HG03520 (cell line): ENCODE data around the gene ADGRD1.

ENCODE experiments used
- ATAC-seq: cut with Tn5 transposase; IDR thresholded peaks from one replicate; pipeline ENCODE4 v1.9.1; 2021; ENCODE audit warnings: mild to moderate bottlenecking, moderate library complexity; ENCODE audit not compliant: unreplicated experiment

ADGRD1 gene

DNA sequence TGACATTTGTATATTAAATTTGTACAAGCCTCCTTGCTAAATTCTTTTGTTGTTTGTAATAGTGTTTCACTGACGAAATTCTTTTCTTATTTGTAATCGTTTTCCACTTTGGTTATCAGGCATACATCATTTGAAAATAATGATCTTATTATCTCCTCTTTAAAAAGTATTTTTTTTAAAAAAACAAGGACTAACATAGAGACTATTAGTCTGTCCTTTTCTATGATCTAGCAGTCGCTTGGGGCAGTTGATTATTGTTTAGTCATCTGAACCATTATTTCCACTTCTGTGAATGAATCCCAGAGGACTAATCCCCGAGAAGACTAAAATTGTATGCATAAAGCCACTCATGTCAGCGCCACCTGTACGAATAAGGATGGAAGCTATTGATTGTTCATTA is 11.5 kb downstream of the ADGRD1 start:
- no peak for ATAC-seq

DNA sequence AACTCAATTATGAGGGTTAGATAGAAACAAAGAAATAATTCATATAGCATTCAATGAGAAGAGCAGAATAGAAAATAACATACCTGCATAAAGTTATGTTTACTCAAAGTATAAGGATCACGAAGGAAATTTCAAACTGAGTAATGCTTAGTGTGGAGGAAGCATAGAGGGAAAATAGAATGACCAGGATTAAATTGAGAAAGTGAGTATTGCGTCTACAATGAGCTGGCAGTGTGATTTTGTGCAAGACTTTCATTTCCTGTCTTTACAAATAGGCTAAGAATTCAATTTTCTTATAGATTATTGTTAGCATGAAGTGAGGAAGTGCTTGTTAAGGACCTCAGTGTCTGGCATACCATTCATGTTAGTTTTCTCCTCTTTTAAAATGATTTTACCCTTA is 12.0 kb downstream of the ADGRD1 start:
- ATAC-seq, result no peak

DNA sequence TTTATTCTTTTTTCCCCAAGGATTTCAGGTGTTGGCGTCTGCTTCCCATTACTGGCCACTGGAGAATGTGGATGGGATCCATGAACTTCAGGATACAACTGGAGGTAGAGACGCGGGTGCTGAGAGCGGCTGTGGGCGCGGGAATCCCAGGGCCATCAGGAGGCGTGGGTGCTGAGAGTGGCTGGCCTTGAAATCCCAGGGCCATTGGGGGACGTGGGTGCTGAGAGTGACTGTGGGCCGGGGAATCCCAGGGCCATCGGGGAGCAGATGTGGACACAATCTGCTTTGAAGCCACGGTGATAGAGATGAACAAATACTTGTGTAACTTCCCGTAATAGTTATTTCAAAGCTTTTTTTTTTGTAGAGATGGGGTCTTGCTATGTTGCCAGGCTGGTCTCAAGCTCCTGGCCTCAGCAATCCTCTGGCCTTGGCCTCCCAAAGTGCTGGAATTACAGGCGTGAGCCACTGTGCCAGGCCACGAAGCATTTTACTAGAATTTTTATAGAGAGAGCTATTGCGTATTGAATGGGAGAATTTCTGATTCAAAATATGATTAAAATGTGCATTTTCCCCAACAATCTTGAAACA is 12.8 kb downstream of the ADGRD1 start:
- ATAC-seq, result no peak

DNA sequence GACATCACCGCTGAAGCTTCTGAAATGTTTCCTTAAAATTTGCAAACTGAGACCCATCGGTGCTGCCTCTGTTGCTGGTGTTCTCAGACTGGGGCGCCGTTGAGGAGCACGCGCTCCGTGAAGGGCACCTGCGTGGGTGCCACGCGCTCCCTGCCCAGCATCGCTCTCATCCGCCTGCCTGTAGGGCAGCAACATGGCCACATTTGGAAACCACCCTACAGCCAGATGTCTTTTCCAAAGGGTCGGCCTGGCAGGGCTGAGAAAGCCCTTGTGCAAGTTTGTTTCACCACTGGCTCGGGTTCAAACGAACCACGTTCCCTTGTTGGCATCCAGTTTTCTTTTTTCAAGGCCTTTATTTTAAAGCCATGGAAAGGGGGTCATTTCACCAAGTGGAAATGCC is 13.9 kb downstream of the ADGRD1 start:
- no peak for ATAC-seq

DNA sequence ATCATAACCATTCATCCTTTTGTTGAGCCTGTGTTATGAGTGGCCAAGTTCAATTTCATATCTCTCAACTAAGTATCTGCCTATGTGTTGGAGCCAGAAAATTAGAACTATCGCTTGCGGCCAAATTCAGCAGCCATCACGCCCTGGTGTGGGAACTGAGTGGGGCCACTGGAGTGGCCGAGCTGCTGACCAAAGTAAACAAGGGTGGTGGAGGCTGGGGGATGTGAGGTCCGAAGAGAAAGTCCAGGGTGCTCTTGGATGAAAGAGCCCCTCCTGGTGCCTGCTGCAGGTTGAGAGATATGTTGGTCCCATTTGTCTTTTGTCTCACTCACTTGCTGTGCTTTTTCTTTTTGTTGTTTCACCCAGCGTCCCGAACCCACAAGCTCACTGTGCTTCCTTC is 14.9 kb downstream of the ADGRD1 start:
- no peak for ATAC-seq

DNA sequence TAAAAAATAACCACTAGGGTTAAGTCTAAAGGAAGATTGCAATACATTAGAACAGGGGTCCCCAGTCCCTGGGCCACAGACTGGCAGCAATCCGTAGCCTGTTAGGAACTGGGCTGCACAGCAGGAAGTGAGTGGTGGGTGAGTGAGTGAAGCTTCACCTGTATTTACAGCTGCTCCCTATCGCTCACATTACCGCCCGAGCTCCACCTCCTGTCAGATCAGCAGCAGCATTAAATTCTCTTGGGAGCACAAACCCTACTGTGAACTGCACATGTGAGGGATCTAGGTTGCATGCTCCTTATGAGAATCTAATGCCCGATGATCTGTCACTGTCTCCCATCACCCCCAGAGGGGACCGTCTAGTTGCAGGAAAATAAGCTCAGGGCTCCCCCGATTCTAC is 15.5 kb downstream of the ADGRD1 start:
- no peak for ATAC-seq

DNA sequence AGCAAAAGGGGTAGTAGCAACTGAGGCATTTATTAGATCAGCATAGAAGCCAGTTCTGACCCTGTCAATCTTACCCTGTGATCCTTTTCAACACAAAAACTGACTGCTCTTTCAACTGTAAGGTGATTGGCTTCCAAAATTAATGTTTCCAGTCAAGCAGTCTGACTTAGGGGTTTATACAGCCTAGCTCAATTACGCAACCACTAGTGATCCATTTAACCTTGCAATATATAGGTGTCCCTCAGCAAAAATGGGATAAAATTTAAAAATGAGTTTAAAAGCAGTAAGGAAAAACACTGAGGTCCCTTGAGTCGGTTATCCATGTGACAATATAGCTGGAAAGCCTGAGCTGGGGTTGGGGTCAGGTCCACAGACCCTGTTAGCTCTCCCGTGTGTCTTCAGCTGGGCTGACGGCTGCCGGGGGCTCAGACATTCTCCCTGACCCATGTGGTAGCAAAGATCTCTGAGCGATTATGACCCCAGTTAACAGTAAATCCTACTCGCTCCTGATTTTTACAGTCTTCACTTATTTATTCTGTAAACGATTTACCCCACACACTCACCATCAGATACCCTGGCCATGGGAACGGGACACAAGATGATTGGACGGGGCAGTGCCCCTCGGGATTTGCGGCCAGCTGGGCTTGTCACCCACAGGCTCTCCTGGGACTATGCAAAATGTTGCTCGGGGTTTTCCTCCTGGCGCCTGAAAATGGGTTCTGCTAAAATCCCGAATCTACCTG is 16.6 kb downstream of the ADGRD1 start:
- no peak for ATAC-seq

DNA sequence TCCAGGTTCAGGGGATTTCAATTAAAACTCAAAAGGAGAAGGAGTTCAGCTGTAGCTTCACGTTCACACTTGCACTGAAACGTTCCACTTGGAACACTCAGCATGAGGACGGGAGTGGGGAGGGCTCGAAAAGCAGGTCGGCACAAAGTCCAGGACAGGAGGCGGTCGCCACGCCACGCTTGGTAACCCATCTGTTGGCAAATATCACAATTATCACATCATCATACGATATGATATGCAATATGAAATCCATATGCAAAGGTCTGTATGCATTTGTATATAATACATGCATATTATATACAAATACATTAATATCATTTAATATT is 17.2 kb downstream of the ADGRD1 start:
- ATAC-seq, result no peak

DNA sequence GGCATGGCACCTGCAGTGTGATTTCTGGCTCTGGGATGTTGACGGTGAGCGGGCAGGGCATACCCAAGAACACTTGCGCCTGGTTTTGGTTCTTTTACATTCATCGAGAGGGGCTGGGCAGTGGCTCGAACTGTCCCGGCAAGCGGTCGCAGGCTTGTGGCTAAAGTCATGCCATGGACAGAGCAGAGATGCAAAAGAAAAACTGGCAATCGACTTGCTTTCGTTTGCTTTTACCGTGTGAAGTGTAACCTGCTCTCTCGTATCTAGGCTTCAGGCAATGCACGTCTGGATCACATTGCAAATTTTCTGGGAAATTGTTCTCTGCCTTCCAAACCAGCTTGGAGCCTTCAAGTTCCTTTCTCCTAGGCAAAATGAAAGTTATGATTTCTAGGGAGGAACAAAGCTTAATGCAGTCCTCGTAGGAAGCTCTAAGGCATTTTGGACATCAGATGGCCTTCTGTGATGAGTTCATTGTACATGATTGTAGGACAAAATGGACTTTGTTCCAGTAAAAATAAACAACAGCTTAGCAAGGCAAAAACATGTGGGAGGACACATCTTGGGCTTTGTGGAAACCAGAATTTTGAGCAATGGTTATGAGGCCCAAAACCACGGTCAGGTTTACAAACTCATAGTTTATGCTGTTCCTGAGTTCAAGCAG is 18.3 kb downstream of the ADGRD1 start:
- ATAC-seq, result no peak

DNA sequence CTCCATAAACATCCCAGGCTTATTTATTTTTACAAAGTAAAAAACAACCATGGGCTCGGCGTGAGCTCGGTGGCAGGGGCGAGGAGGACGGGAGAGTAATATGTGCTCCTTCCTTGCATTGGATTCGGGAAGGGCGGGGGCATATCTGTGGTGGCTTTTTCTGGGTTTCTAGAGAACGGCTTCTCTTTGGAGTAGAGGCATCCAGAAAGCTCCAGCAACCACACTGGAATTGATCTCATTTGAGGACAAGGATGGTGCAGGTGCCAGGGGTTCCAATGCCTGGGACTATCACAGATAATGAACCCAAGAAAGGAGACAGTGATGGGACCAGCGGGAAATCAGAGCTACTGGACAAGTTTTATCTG is 18.9 kb downstream of the ADGRD1 start:
- ATAC-seq, result no peak

DNA sequence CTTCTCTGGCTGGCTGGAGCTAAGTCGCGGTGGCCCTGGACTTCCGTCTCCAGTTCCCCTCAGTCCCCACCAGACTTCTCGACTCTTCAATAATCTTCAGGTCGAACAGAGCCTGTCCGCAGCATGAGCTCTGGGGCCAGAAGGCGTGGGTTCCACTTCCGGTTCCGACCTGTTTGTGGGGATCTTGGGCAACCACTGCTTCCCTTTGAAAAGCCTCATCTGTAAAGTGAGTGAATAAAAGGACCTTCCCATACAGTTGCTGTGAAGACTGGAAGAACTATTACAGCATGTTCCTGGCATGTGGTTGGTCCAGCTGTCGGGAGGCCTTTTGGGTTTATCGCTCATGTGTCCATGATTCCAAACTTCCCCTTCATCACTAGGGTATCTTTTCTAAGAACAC is 19.4 kb downstream of the ADGRD1 start:
- no peak for ATAC-seq

DNA sequence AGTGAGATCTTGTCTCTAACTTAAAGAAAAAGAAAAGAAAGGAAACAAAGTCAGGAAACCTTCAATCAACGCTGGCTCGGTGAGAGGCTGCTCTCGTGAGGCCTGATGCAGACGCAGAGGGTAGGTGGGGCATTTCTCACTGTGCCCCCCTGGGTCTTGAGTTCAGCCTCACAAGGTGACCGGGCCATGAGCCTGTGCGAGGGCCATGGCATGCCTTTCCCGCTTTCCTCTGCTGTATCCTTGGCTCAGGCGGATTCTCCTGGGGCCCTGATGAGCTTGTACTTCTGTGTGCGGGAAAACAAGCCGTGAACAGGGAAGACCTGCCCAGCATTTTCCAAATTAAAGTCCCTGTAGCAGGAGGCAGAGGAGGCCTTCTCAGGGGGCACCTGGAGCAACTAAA is 20.2 kb downstream of the ADGRD1 start:
- ATAC-seq, result no peak

DNA sequence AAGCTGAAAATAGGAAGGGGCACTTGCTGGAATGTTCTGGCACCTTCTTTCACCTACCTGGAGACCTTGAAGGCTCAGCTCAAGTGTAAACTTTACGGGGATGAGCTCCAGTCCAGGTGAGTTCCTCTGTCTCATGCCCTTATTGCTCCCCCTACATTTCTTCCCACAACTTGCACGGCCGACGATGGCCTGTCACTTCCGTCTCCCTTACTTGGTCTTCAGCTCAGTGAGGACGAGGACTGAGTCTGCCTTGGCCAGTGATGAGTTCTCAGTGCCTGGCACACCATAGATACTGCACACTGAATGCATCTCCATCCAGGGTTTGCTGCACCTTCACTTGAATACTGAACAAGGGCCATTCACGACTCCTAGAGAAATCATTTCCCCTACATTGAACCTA is 21.4 kb downstream of the ADGRD1 start:
- no peak for ATAC-seq

DNA sequence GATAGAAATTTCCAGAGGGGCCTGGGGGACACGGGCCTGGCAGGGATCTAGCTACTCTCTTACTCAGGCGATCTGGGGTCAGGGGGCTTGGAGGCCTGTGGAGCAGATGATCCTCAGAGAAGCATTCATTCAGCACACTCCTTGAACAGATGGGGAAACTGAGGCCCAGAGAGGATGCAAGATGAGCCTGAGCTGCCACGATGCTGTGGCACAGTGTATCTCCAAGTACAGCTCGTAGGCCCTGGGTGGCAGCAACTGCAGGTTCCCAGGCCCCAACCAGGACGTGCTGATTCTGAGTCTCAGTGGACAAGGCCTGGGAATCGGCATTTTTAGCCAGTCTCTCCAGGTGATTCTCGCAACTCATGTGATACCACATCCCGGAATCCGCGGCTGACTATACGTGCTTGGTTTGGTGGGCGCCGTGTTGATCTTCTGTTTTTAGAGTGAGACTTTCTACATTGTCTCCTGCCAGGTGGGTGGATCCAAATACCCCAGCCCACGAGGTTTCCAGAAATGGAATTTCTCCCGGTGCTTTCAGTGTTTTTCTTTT is 22.5 kb downstream of the ADGRD1 start:
- ATAC-seq, result no peak

DNA sequence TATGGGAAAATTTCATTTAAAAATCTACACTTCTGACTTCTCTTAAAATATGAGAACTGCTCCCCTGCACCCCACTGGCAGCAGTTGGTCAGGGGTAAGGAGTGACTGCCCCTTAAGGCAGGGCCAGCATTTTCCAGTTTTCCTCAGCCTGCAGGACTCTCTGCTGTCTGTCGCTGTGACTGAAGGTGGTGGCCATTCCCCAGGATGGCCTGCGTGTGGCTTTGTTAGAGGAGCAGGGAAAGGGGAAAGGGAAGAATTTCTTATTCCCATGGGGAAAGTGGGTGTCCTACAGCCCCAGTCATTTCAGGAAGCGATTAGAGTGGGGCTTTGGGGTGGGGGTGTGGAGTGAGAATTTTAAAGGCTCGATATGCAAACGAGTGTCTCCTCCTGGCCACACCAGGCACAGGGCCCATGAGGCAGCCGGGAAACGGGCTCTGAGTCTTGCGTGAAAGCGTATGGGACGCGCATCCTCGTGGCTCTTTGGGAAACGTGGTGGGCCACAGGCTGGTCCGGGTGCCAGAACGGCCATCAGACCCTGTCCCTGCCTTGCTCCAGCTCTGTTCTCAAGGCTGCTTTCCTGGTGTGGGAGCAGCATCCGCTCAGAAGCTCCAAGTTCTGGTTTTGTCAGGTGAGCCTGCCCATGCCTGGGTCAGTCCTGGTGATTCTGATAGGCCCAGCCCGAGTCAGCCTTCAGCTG is 23.5 kb downstream of the ADGRD1 start:
- no peak for ATAC-seq

DNA sequence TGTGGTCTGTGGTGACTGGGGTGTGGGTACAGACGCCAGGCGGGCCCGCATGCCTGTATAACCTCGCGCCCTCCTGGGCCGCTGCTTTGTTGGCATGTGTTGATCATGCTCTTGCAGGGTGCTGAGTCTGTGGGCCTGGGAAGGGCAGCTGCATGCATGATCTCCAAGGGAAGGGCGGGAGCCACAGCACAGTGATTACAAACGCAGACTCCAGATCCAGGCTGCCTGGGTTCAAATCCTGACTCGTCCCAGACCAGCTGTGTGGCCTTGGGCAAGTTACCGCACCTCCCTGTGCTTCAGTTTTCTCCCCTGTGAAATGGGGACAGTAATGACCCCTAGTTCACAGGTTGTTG is 24.0 kb downstream of the ADGRD1 start:
- no peak for ATAC-seq

DNA sequence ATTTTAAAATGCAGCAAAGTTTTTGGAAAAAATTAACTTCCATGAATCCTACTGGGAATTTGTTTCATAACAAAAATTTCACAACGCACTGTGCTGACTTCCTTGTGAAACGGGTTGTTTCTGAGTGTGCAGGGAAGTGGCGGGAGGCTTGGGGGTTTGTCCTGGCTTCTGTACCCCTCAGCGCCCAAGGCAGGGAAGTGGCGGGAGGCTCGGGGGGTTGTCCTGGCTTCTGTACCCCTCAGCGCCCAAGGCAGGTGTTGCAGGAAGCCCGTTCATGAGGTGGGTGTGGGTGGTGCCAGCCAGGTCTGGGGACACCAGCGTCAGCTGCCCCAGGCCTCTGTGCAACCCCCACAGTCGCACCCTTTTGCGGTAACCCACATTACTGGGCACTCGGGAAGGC is 25.1 kb downstream of the ADGRD1 start:
- ATAC-seq, result no peak

DNA sequence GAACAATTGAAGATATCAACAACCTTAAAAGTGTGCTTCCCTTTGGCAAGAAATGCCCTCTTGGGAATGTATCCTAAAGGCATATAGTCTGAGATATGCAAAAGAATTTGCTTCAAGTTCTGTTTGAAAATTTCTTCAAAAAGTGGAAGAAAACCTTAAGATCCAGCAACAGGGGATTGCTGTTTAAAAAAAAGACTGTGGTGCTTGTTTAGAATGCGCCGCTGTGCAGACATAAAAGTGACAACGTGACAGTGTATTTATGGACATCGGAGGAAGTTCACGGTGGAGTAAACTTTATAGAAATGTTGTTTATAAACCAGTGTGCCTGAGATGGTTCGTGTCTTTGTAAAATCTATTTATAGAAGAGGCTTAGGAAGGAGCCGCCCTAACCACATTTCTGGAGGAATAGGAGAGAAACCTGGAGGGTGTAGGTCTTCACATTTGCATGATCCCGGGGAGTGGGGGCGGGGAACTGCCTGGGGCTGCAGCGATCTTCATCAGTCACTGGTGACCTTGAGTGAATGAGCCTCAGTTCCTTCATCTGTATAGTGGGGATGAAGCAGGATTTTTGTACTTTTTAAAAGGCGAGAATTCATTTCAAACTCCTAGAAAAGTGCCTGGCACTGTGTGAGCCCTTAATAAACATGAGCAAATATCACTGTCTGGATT is 27.5 kb downstream of the ADGRD1 start:
- no peak for ATAC-seq

DNA sequence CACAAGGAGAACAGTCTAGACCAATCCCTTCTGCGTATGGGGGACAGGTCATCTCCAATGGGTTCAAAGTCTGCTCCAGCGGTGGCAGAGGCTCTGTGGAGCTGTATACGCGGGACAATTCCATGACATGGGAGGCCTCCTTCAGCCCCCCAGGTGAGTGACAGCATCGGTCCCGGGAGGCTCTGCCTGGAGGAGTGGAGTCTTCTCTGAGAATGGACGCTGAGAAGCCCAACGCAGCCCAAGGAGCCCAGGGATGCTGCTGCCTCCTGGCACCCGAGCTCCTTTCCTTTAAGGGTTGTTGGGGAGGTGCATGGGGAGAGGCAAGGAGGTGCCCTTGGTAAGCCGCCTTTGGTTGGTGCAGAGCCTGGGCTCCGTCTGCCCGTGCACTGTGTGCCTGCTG is 28.2 kb downstream of the ADGRD1 start:
- no peak for ATAC-seq

DNA sequence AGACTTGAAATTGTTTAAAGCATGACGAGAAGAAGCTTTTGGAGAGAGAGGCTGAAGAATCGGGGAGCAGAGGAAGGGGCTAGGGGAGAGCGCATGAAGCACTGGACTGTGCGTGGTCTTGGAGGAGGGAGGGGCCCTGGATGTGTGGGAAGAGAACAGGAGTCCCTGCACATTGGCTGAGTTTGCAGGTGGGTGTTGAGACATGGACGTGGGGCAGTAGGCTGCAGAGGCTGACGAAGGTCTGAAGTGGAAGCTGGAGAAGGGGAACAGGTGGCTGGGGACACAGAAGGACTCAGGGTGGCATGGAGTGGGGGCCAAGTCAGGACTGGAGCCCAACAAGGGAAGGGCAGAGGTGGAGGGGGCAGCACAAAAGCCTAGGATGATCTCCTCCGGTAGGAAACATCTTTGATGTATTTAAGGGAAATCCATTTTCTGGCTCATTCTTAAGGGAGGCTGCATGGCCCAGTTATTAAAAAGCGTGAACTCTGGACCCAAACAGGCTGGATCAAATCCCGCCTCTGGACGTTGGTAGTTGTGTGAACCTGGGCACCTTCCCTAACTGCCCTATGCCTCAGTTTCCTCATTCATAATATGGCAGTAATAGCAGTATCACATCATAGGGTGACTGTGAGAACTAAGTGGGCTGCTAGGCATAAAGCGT is 29.0 kb downstream of the ADGRD1 start:
- ATAC-seq, result no peak
